ACHN (cell line): ENCODE measurements around the gene AKR1E2.
A peak's percentile ranks its signal among the peaks of the same experiment; 100 is the strongest.

Experiments used
- DNase-seq: peaks from one replicate; pipeline ENCODE4 v3.0.0-alpha.2; 2015
- in situ Hi-C: cut with HindIII; loops from 2 replicates; pipeline ENCODE4 v1.10.0; 2017; ENCODE audit warnings: low sequenced_read_pairs, low pct_ligation_motif_present, low pct_unique_long_range_greater_than_20kb

AKR1E2 gene

DNA sequence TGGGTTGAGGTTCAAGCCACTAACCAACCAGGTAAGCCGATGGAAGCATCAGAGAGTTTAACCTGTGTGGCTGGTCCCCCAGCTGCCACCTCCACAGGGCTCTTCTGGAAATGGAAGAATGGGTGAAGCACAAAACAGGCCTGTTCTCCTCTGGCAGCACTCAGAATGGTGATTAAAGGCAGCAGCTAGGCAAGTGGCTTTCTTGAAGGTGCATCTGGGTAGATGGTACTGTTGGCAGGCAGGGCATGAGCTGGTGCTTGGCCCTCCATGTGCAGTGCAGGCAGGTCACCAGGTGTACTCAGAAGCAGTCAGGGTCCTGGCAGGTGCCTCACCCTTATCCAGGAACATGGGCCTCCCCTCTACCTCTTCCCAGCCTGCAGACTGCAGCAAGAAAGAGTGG is 11.5 kb downstream of the AKR1E2 start:
- no peak for DNase-seq
- in situ Hi-C loops: no loop called here

DNA sequence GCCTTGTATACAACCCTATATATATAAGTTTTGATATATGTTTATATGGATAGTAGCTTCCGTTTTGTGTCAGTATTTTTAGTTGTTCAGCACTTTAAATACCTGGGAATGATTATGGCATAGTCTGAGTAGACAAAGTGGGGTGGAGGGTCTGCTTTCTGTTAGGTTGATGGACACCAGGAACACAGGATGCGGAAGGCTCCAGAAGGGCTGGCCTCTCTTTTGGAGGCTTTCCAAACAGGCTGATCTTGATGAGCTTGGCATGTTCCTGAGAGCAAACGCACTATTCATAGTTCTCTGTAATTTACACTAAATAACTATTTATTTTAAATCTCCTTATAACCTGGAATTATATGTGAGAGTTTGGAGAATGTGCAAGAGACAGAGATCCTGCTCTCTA is 12.7 kb downstream of the AKR1E2 start:
- in situ Hi-C loops: no loop called here
- no peak for DNase-seq

DNA sequence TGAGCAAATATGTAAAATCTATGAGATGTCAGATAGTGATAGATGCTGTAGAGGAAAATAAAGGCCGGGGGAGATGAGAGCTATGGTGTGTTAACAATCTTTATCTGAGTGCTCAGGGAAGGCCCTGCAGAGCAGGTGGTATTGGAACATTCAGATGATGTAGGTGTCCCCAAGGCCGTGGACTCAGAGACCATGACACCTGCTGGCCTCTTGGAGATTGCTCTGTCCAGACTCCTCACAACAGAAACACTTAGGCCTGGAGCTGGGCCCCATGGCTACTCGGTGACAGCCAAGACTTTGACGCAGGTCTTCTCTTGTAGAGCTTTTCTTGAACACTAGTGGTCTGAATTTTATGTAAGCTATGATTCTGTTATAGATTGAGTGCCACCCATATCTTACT is 13.3 kb downstream of the AKR1E2 start:
- no peak for DNase-seq
- in situ Hi-C loops: no loop called here

DNA sequence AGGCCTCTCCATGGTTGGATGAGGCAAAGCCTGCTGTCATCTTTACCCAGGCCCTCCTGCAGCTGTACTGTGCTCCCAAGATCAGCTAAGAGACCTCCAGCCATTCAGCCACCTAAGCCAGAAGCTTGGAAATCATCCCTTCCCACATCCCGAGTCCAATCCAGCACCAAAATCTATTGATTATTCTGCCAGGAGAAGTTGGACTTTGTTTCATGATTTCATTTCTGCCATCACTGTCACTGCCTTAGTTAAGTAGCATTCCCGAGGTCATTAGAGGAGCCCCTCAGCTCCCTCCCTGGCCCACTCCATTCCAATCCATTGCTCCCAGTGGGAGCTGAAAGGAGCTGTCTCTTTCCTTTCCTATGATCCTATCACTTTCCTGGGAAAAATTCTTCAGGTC is 14.1 kb downstream of the AKR1E2 start:
- in situ Hi-C loops: no loop called here
- DNase-seq: no peak

DNA sequence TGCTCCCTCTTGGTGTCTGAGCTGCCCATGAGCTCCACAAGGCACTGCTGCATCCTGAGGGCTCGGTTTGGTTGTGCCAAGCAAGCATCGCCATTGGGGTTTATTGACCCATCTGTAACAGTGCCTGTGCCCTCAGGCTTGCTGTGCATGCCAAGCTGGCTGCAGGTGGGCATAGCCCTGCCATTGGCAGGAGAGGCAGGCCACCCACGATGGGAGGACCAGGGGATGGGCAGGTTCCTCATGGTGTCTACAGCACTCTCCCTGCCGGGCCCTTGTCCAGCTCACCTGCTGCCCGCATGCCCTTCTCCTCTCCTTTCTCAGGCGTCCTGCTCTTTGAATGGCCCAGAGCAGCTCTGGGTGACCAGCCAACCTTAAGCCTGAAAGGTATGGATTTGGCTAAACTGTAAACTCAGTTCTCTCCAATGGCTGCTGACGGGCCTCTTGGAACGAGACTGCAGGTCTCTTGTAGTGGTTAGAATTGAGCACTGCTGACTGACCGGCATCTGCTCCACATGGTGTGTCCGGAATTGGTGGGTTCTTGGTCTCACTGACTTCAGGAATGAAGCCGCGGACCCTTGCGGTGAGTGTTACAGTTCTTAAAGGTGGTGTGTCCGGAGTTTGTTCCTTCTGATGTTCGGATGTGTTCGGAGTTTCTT is 17.6 kb downstream of the AKR1E2 start:
- in situ Hi-C loops: no loop called here
- no peak for DNase-seq

DNA sequence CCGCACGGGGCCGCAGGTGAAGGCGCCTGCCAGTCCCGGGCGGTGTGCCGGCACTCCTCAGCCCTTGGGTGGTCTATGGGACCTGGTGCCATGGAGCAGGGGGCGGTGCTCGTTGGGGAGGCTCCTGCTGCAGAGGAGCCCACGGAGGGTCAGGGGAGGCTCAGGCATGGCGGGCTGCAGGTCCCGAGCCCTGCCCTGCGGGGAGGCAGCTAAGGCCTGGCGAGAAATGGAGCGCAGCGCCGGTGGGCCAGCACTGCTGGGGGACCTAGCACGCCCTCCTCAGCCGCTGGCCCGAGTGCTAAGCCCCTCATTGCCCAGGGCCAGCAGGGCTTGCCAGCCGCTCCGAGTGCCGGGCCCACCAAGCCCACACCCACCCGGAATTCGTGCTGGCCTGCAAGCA is 18.9 kb downstream of the AKR1E2 start:
- DNase-seq: no peak
- in situ Hi-C loops: no loop called here

DNA sequence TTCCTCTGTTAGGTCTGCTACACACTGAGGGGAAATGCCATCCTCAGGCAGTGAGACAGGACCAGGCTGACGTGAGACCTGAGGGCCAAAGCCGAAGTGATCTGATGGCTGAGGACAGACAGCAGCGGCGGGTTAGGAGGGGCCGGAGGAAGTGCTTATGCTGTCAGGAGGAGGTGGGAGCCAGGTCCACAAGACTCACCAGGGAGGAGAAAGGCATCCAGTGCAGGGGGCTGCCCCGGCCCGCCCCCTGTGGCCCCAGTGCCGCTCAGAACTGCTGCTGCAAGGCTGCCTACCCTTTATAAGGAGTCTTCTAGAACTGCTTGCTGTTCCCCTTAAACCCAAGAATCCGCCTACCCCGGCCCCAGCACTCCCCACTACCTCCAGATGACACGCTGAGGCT is 19.8 kb downstream of the AKR1E2 start:
- in situ Hi-C loops: no loop called here
- DNase-seq: no peak

DNA sequence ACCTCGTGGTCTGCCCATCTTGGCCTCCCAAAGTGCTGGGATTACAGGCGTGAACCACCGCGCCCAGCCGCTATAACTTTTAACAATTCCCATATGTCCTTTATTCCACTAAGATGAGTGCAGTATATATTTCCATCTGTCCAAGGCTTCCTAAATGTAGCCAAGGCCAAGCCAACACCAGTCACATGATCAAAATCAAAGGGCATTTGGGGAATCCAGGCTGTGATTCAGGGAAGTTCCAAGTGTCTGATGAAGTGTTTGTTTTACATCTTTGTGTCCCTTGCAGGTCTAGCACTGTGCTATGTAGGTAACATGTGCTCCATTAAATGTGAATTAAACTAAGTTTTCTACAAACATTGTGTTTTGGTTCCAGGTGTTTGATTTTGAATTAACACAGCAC is 20.8 kb downstream of the AKR1E2 start:
- in situ Hi-C loops: no loop called here
- DNase-seq: no peak

DNA sequence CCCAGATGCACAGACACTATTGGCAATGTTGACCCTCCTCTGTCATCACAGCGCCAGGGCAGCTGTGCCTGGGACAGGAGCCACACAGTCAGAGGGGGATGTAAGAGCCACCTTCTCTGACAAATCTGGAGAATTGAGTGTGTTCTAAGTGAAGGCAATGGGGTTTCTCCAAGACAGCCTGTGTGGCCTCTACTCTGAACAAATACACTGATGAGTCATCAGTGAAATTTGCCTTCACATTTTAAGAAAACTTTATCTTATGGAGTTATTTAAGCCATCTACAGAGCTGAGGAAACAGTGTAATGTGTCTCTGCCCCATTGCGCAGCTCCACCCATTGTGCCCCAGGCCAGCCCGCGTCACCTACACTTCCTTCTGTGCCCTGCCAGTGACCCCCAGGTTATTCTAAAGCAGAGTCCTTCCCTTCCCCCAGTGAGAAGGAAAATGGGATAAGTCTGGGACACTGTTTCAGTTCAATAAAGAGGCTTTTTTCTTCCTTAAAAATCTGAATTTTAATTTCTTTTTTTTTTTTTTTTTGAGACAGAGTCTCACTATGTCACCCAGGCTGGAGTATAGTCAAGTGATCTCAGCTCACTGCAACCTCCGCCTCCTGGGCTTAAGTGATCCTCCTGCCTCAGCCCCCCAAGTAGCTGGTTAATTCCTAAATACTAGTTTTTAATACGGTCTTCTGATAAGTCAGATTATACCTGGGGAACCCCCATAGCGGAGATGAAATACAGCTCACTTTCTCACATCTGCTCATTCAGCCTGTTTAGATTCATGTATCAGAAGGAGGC is 21.8 kb downstream of the AKR1E2 start:
- DNase-seq: no peak
- in situ Hi-C loops: no loop called here

DNA sequence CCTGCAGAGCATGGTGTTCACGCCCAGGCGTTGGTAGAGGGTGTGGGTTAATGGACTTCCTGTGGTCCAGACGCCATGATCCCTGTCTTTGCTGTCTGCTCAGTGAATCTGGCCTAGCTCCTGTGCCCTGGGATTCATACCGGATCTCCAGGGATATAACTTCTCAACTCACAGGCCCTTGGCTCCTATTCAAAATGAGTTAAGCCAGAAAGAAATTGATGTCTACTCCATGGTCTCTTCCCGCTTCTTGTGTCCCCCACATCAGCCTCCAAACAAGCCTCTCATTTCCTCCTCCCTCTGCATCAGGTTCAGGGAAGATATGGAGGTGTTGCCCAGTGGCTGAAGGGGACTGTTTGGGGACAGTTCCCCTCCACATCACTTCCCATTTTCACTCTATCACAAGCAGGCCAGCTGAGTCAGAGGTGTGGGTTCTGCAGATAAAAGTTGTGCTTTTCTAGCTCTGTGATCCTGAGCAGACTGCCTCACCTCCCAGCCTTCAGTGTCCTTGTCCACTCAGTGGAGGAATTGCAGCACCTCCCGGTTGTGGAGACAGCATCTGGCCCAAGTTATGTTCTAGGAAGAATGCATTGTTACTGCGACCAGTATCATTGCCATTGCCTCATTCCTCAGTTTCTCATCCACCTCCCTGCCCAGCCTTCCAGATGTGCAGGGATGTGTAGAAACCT is 22.5 kb downstream of the AKR1E2 start:
- in situ Hi-C loops: no loop called here

DNA sequence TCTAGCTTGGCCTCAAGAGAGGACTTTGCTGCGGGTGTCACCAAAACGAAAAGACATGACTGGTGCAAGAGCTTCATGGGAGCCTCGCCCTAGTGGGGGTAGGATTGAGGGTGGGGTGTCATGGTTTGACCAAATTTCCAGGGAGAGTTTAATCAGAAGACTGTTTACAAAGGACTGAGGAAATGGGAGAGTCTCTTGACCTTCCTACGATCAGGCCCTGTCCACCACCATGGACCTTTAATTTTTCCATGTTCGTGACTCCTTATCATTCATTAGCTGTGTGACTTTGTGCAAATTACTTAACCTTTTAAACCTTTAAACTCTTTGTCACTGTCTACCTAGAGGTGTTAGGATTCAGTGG is 23.0 kb downstream of the AKR1E2 start:
- in situ Hi-C loops: no loop called here
- no peak for DNase-seq

More for the DNA sequence above, 22.5 kb downstream of the AKR1E2 start:
- no peak for DNase-seq

DNA sequence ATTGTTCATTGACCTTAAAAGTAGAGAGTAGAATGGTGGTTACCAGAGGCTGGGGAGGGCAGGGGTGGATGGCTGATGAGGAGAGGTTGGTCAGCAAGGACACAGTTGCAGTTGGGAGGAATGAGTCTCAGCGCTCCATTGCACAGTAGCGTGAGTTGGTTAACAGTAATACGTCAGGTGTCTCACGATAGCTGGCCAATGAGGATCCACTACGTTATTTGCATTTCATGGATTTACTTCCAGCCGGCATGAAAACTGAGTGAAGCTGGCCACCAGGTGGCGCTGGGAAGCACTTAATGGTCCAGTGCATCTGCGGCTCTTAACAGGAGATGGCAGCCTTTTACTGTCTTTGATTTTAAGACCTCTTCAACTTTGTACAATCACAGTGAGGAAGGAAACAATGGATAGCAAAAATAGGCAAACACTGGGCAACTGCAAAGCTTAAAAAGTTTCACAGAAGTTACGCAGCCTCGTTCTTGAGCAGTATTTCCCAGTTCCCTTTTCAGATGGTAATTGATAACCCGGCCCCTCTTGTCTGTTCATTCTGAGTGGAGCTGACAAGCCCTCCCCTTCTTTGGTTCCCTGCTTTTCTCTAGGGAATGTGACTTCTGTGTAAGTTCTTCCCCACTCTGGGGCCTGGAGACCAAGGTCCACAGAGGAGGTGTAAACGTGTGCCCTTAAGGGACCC is 23.7 kb downstream of the AKR1E2 start:
- peak; percentile 92 for DNase-seq
- in situ Hi-C loops: no loop called here

DNA sequence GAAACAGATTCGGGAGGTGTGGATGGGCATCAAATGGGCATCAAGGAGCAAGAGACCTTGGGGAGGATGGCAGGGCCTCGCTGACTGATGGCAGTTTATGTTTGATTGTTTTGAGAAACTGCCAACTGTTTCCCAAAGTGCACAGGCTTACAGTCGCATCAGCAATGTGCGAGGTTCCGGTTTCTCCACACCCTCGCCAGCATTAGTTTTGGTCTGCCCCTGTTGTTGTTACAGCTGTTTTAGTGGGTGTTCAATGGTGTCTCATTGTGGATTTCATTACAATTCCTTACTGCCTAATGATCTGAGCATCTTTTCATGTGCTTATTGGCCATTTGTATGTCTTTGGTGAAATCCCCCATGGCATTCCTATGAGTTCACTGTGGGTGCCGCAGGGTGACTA is 24.4 kb downstream of the AKR1E2 start:
- DNase-seq: no peak
- in situ Hi-C loops: no loop called here

DNA sequence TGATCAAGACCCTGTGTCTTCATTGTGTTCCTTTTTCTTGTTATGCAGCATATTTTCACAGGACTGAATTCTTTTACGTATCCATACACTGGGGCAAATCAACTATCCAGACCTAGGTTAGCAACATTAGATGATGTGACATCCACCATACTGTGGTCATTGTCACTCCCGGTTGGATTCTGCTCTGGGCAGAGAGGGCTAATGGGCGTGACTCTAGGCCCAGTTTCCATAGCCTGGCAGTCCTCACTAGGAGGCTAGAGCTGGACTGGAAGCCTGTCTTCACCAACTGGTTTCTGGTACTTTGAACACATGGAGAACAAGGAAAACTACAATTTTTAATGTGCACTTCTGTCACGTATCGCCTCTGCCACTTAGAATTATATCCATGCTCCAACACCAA is 25.2 kb downstream of the AKR1E2 start:
- DNase-seq: no peak
- in situ Hi-C loops: no loop called here

DNA sequence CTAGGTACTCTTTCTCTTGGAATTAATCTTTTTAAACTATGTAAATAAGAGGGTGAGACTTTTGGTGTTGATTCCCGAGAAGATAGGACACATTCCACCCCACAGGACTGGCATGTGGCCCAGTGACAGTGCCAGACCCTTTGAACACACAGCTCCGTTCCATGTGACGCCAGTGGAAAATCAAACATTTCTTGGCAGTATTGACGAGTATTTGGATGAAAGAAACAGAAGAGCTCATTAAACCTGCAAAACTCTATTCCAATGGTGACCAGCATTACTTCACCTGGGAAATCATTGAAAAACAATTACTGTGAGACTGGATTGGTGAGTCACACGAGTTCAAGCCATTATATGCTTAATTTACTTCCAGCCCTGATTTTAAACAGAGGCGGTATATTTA is 25.8 kb downstream of the AKR1E2 start:
- DNase-seq: no peak

DNA sequence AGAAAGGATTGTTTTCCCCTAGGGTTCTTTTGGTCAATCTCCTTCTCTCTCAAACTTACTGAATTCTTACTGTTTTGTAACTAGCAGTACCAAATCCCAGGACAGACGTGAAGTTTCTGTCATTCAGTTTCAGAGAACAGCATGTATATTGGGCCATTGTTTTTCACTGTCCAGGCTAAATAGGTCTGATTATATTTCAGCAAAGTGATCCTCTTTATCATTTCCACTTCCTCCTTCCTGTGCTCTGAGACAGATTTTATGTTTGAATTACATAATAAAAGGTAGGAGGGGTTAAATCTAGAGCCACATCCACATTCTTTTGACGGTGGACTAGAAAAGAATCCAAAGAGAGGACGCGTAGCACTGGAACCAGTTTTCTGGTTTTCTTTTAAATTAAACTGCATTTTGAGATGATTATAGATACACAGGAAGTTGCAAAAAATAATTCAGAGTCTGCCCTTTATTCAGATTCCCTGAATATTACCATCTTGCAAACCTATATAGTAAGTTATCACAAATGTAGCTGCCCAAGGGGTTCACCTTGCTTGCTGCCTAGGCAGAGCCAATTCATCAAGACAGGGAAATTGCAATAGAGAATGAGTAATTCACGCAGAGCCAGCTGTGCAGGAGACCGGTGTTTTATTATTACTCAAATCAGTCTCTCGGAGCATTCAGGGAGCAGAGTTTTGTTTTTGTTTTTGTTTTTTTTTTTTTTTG is 40.1 kb downstream of the AKR1E2 start:
- in situ Hi-C loops: no loop called here
- DNase-seq: no peak

More for the DNA sequence above, 25.8 kb downstream of the AKR1E2 start:
- in situ Hi-C loops: no loop called here

DNA sequence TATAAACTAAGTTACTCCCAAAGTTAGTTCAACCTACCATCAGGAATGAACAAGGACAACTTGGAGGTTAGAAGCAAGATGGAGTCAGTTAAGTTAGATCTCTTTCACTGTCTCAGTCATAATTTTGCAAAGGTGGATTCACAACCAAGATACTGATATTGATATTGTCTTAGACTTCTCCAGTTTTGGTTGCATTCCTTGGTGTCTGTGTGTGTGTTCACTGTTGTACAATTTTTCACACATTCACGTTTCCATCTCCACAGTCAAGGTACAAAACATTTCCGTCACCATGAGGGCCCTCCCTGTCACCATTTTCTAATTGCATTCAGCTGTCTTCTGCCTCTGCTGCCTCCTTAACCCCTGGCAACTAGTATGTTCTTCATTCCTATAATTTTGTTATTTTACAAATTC is 41.1 kb downstream of the AKR1E2 start:
- in situ Hi-C loops: no loop called here
- DNase-seq: no peak

DNA sequence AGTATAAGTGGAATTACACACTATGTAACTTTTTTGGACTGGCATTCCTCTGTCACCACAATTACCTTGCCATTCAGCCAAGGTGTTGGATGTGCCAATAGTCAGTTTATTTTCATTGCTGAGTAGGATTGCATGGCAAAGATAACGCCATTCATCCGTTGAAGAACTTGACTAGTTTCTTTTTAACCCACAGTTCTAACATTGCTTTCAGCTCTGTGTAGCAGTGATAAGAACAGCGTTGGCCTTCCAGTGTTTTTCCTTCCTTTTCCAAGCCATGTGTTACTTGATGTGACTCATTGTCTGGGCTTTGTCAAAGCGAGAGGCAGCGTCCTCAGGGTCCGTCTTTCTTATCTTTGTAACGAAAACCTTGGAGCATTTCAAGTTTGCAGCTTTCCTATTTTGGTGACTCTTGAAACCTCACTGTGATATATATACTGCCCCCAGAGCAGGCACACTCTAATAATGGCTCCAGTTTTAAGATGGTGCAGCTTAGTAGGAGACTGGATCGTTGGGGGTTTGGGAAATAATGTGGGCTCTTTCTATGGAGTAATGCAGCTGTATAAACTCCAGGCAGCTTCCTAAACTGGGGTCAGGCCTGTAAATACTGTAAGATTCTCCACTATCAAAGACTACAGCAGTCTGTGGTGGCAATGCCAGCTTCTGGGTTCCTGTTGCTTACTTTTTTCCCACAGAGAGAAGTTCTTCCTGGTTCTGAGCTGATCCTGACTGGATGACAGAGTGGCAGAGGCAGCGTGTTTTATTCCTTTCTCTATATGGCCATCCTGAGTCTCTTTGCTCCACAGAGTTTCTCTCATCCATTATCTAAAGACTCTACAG is 41.7 kb downstream of the AKR1E2 start:
- DNase-seq: no peak
- in situ Hi-C loops: no loop called here
